OCI-LY3 (cell line): ENCODE measurements around the gene ABCD4.

ENCODE experiments used
- H2AFZ ChIP-seq: fragments of 200-600, 300-600 bp; shearing (Covaris generic); 2 replicates; pipeline ENCODE4 v1.6.0; 2014; ENCODE audit warnings: antibody characterized with exemption, low read depth, low read length
- H3K27ac ChIP-seq: fragments of 200-600, 300-600 bp; sonication (generic); 2 replicates; pipeline ENCODE4 v1.5.1; 2014; ENCODE audit warnings: mild to moderate bottlenecking, low read length, moderate library complexity, mixed read lengths
- H3K27me3 ChIP-seq: fragments of 200-600, 300-600 bp; sonication (generic); 2 replicates; pipeline ENCODE4 v1.6.1; 2014; ENCODE audit warnings: low read depth, low read length, mixed read lengths
- H3K36me3 ChIP-seq: fragments of 200-600, 300-600 bp; sonication (generic); replicated peaks from 2 replicates; pipeline ENCODE3; 2014; ENCODE audit warnings: low read depth, low read length, mixed read lengths
- H3K4me1 ChIP-seq: fragments of 300-600, 200-600 bp; sonication (generic); 2 replicates; pipeline ENCODE4 v1.6.1; 2014; ENCODE audit warnings: low read length, mixed read lengths
- H3K4me2 ChIP-seq: fragments of 200-600, 300-600 bp; sonication (generic); 2 replicates; pipeline ENCODE4 v1.6.1; 2014; ENCODE audit warnings: low read length, mixed read lengths
- H3K4me3 ChIP-seq: fragments of 300-600, 200-600 bp; sonication (generic); 2 replicates; pipeline ENCODE4 v1.5.1; 2014; ENCODE audit warnings: antibody characterized with exemption, mild to moderate bottlenecking, low read length, moderate library complexity
- H3K79me2 ChIP-seq: fragments of 300-600, 200-600 bp; shearing (Covaris generic); 2 replicates; pipeline ENCODE4 v1.6.1; 2014; ENCODE audit warnings: mild to moderate bottlenecking, low read length, mixed read lengths
- H3K9ac ChIP-seq: fragments of 300-600, 200-600 bp; shearing (Covaris generic); 2 replicates; pipeline ENCODE4 v1.6.0; 2014; ENCODE audit warnings: mild to moderate bottlenecking, low read length, moderate library complexity
- H3K9me3 ChIP-seq: fragments of 200-600, 300-600 bp; shearing (Covaris generic); 2 replicates; pipeline ENCODE4 v1.6.1; 2014; ENCODE audit warnings: low read length, mixed read lengths; ENCODE audit not compliant: insufficient read depth
- H4K20me1 ChIP-seq: fragments of 200-600, 300-600 bp; sonication (generic); 2 replicates; pipeline ENCODE4 v1.6.1; 2016; ENCODE audit warnings: low read length, mixed read lengths; ENCODE audit not compliant: insufficient read depth
- CTCF ChIP-seq: fragments of 200-600, 300-600 bp; sonication (generic); IDR thresholded peaks from 2 replicates; pipeline ENCODE4 v1.5.1; 2014; ENCODE audit warnings: antibody characterized with exemption, low read length, low read depth
- EZH2phosphoT487 ChIP-seq: fragments of 200-600 bp; shearing (Covaris generic); IDR thresholded peaks from 2 replicates; pipeline ENCODE4 v1.6.1; 2018; ENCODE audit warnings: antibody characterized with exemption, mixed run types, low read depth

ABCD4 gene

GRCh38 chr14:74293606-74294005 is 9.1 kb downstream of the ABCD4 start:
- no peak overlapping the region for H3K27ac ChIP-seq
- H3K79me2 ChIP-seq: no peaks in the 10 kb centered on the region
- no peaks in the 10 kb centered on the region for H3K4me1 ChIP-seq
- TF ChIP-seq CTCF (no peak), EZH2phosphoT487 (no peak)
- H3K9ac ChIP-seq: no peak overlapping the region
- H3K27me3 ChIP-seq: no peaks in the 10 kb centered on the region
- no peaks in the 10 kb centered on the region for H3K9me3 ChIP-seq
- H4K20me1 ChIP-seq: peaks cover 3% of the 10 kb centered on the region; the same call in 1 of the 2 replicates
- no peak overlapping the region for H2AFZ ChIP-seq
- H3K36me3 ChIP-seq: peaks cover 20% of the 10 kb centered on the region
- no peak overlapping the region for H3K4me3 ChIP-seq
- no peak overlapping the region for H3K4me2 ChIP-seq

- H3K4me3 ChIP-seq: no peak overlapping the region
- no peak overlapping the region for H3K9ac ChIP-seq
- H3K27me3 ChIP-seq: no peaks in the 10 kb centered on the region
- H4K20me1 ChIP-seq: peaks cover 3% of the 10 kb centered on the region; the same call in 1 of the 2 replicates
- no peaks in the 10 kb centered on the region for H3K4me1 ChIP-seq
- no peak overlapping the region for H2AFZ ChIP-seq
- H3K4me2 ChIP-seq: no peak overlapping the region
- no peak for TF ChIP-seq EZH2phosphoT487
- TF ChIP-seq CTCF: no peak
- peaks cover 21% of the 10 kb centered on the region for H3K36me3 ChIP-seq
- H3K27ac ChIP-seq: no peak overlapping the region
- H3K79me2 ChIP-seq: no peaks in the 10 kb centered on the region
- H3K9me3 ChIP-seq: no peaks in the 10 kb centered on the region
Measured at GRCh38 chr14:74292061-74292460, 10.7 kb downstream of the ABCD4 start.

- no peak overlapping the region for H3K4me3 ChIP-seq
- H3K9ac ChIP-seq: no peak overlapping the region
- H3K4me1 ChIP-seq: no peaks in the 10 kb centered on the region
- H3K27me3 ChIP-seq: no peaks in the 10 kb centered on the region
- H2AFZ ChIP-seq: no peak overlapping the region
- no peak overlapping the region for H3K4me2 ChIP-seq
- TF ChIP-seq CTCF (peak; percentile 27; the same call in 1 of the 2 replicates), EZH2phosphoT487 (no peak)
- no peaks in the 10 kb centered on the region for H3K9me3 ChIP-seq
- H4K20me1 ChIP-seq: no peaks in the 10 kb centered on the region
- H3K36me3 ChIP-seq: peaks cover 26% of the 10 kb centered on the region
- no peaks in the 10 kb centered on the region for H3K79me2 ChIP-seq
- H3K27ac ChIP-seq: no peak overlapping the region
Measured at GRCh38 chr14:74290415-74290814, 12.3 kb downstream of the ABCD4 start.

GRCh38 chr14:74289801-74290200 is 12.9 kb downstream of the ABCD4 start:
- H3K27me3 ChIP-seq: no peaks in the 10 kb centered on the region
- H3K4me1 ChIP-seq: no peaks in the 10 kb centered on the region
- no peaks in the 10 kb centered on the region for H3K9me3 ChIP-seq
- H3K4me3 ChIP-seq: no peak overlapping the region
- H3K36me3 ChIP-seq: peaks cover 23% of the 10 kb centered on the region
- H3K27ac ChIP-seq: no peak overlapping the region
- H4K20me1 ChIP-seq: no peaks in the 10 kb centered on the region
- no peak overlapping the region for H2AFZ ChIP-seq
- no peaks in the 10 kb centered on the region for H3K79me2 ChIP-seq
- TF ChIP-seq CTCF: no peak
- no peak overlapping the region for H3K4me2 ChIP-seq
- H3K9ac ChIP-seq: no peak overlapping the region
